Prostate gland (tissue), 2 donors: ENCODE data around the gene HOXA3. TPM values are rescaled to one million over a fixed set of nuclear protein-coding genes. Genes with fewer than 3 reads are reported as not detected.

Experiments used
- DNase-seq: peaks from one replicate; pipeline ENCODE4 v3.0.0-alpha.2; 2019; ENCODE audit warnings: low spot score
- H3K27ac ChIP-seq, 2 donors: fragments of 200-600 bp; sonication (generic); 2 replicates each; pipeline ENCODE4 v1.5.1; 2017 to 2019
- H3K27me3 ChIP-seq: fragments of 200-600 bp; sonication (generic); replicated peaks from 2 replicates; pipeline ENCODE4 v1.5.1; 2019; ENCODE audit not compliant: insufficient read depth
- H3K36me3 ChIP-seq, 2 donors: fragments of 200-600 bp; sonication (generic); 1 replicate in 1 of 2; 2 replicates in 1 of 2; pipeline versions ENCODE4 v1.5.1 to v1.8.1; 2017 to 2019
- H3K4me1 ChIP-seq: fragments of 200-600 bp; sonication (generic); replicated peaks from 2 replicates; pipeline ENCODE4 v1.5.1; 2019
- H3K4me3 ChIP-seq, 2 donors: fragments of 200-600 bp; sonication (generic); 2 replicates each; pipeline ENCODE4 v1.5.1; 2017 to 2019
- H3K9me3 ChIP-seq: fragments of 200-600 bp; sonication (generic); 2 replicates; pipeline ENCODE4 v1.5.1; 2017
- CTCF ChIP-seq, 4 experiments: fragments of 200-600 bp in 2 of 4; fragments of 450-650 bp in 2 of 4; sonication (generic) in 2 of 4; IDR thresholded peaks; 1 replicate in 3 of 4; 2 replicates in 1 of 4; pipeline ENCODE4 v1.5.1; 2016 to 2019; ENCODE audit warnings: antibody characterized with exemption in 4 of 4, mild to moderate bottlenecking in 2 of 4, moderate library complexity in 2 of 4
- POLR2A ChIP-seq: fragments of 450-650 bp; IDR thresholded peaks from one replicate; pipeline ENCODE4 v1.6.1; 2016; ENCODE audit warnings: antibody characterized with exemption, mild to moderate bottlenecking
- POLR2AphosphoS5 ChIP-seq: sonication (generic); formaldehyde crosslinking; IDR thresholded peaks from one replicate; pipeline ENCODE4 v1.6.1; 2017; ENCODE audit warnings: antibody characterized with exemption
- WGBS: methylation state at CpG from one replicate; pipeline ENCODE4 v1.1.5; 2018; 5-methylcytosine and 5-hydroxymethylcytosine counted together
- intact Hi-C: fragments of 100-400 bp; cut with DNase I; formaldehyde crosslinking; loops from one replicate; pipeline ENCODE4 v1.14.2; 2022
- total RNA-seq, 2 donors: library from RNA; depleted of rRNA; stranded (reverse); fragments of >200 nt; gene quantifications; one replicate each; pipeline ENCODE4 v1.1.0, GENCODE V29; 2016

HOXA3 gene
- total RNA-seq, 2 donors from 2014 or later = 2.8 to 3.1 TPM

GRCh38 chr7:27073076-27073475 lies 79.3 kb downstream of the HOXA3 start:
- H3K4me1 ChIP-seq = no peaks in the 10 kb centered on the region
- H3K36me3 ChIP-seq = no peaks in the 10 kb centered on the region
- no peak for TF ChIP-seq POLR2A
- no peak for TF ChIP-seq CTCF (IDR thresholded peaks at IDR 0.05)
- no peak for TF ChIP-seq POLR2AphosphoS5
- H3K9me3 ChIP-seq = no peaks in the 10 kb centered on the region
- no peaks in the 10 kb centered on the region for H3K27me3 ChIP-seq
- DNase-seq = no peak
- intact Hi-C loops = no loop called here
- no peak overlapping the region for H3K27ac ChIP-seq
- no peak overlapping the region for H3K4me3 ChIP-seq

GRCh38 chr7:27071622-27072390 lies 80.6 kb downstream of the HOXA3 start:
- Histone ChIP-seq H3K4me1 (no peaks in the 10 kb centered on the region), H3K4me3 (no peak overlapping the region), H3K27ac (no peak overlapping the region), H3K27me3 (no peaks in the 10 kb centered on the region), H3K9me3 (no peaks in the 10 kb centered on the region), H3K36me3 (no peaks in the 10 kb centered on the region)
- intact Hi-C loops = no loop called here
- WGBS = 81% methylated on average over 6 of the region's 6 CpGs
- DNase-seq = no peak
- TF ChIP-seq CTCF (IDR thresholded peaks at IDR 0.05) (no peak), POLR2A (no peak), POLR2AphosphoS5 (no peak)

GRCh38 chr7:27068259-27068658 lies 84.1 kb downstream of the HOXA3 start:
- no peak for TF ChIP-seq POLR2AphosphoS5
- TF ChIP-seq POLR2A = no peak
- no peak for TF ChIP-seq CTCF (IDR thresholded peaks at IDR 0.05)
- Histone ChIP-seq H3K36me3 (no peaks in the 10 kb centered on the region), H3K27me3 (no peaks in the 10 kb centered on the region), H3K4me3 (no peak overlapping the region), H3K4me1 (no peaks in the 10 kb centered on the region), H3K9me3 (no peaks in the 10 kb centered on the region), H3K27ac (no peak overlapping the region)
- intact Hi-C loops = no loop called here
- DNase-seq = no peak
- 96% methylated on average over 1 of the region's 1 CpG for WGBS

GRCh38 chr7:27066148-27066547 lies 86.2 kb downstream of the HOXA3 start:
- no peaks in the 10 kb centered on the region for H3K9me3 ChIP-seq

GRCh38 chr7:27065709-27066108 lies 86.7 kb downstream of the HOXA3 start:
- Histone ChIP-seq H3K9me3 (no peaks in the 10 kb centered on the region), H3K4me1 (no peaks in the 10 kb centered on the region), H3K4me3 (no peak overlapping the region), H3K36me3 (no peaks in the 10 kb centered on the region), H3K27me3 (no peaks in the 10 kb centered on the region), H3K27ac (no peak overlapping the region)
- WGBS = 94% methylated on average over 2 of the region's 2 CpGs
- TF ChIP-seq POLR2A (no peak), POLR2AphosphoS5 (no peak), CTCF (IDR thresholded peaks at IDR 0.05) (no peak)
- intact Hi-C loops = no loop called here
- DNase-seq = no peak

More at GRCh38 chr7:27066148-27066547, 86.2 kb downstream of the HOXA3 start:
- Histone ChIP-seq H3K27ac (no peak overlapping the region), H3K4me3 (no peak overlapping the region), H3K36me3 (no peaks in the 10 kb centered on the region), H3K4me1 (no peaks in the 10 kb centered on the region), H3K27me3 (no peaks in the 10 kb centered on the region)
- intact Hi-C loops = no loop called here
- DNase-seq = no peak
- WGBS = 74% methylated on average over 3 of the region's 3 CpGs
- TF ChIP-seq POLR2AphosphoS5 (no peak), POLR2A (no peak)
